ENCODE results near the gene CSK.

CSK gene

DNA sequence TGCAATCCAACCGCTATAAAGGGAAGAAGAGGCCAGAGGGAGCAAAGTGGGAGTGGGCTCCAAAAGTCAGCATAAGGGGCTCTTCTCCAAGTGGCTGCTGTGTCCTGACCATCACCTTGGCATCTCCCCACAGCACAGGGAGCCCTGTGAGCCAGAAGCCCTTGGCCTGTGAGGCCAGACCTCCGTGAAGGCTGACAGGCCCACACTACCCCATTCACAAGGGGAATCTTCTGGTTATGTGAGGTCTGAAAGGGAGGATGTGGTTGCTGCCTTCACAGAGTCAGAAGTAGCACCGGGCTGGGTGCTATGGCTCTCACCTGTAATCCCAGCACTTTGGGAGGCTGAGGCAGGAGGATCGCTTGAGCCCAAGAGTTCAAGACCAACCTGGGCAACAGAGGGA is 63.7 kb downstream of the CSK start:
- DNase-seq = no peak

DNA sequence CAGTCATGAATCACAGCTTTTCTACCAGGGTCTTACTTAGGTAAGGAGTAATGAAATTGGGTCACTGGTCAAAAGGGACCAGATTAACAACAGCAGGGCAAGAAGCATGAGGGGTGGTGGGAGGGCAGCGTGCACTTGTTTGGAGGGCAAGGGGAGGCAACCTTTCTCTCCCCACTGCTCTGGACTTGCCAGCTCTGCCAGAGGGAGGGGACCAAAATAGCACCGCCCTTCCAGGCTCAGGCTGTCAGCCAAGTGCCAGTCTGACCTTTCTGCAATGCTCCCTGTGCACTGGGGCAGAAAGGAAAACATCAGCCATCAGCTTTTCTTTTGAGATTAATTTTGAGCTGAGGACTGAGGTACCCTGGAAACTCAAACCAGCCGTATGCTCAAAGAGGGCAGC is 65.6 kb downstream of the CSK start:
- no peak for DNase-seq

DNA sequence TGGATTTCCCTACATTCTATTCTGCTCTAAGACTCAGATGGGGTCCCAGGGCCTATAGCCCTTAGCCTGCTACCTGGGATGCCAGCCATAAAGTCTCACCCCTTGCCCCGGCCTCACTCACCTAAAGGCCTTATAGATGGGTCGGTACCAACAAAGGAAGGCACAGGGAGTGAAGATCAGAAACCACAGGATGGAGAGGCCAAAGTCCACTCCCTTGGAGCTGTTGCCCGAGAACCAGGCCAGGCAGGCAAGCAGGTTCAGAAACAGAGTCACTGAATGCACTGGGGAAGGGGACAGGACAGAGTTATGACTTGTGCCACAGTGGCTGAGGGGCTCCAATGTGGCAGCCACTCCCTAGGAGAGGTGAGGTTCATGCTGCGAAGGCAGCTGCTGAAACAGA is 68.5 kb downstream of the CSK start:
- no peak for DNase-seq

DNA sequence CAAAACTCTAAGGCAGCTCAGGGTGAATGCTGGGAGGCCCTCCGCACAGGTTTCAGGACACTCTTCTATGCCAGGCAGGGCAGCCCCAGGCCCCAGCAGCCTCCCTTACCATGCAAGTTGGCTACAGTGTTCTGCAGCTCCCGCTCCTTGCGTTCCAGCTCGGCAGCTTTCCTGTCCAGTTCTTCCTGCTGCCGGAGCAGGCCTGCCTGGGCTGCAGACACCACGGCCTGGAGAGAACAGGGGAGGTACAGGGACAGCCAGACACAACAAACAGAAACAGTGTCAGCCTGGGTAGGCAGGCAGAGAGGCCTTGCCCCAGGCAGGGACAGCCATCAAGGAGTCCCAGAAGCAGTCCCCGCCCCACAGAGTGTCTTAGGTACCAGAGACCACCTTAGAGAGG is 70.1 kb downstream of the CSK start:
- no peak for DNase-seq
